Measurements from ENCODE around the gene GDPD5.

GDPD5 gene

DNA sequence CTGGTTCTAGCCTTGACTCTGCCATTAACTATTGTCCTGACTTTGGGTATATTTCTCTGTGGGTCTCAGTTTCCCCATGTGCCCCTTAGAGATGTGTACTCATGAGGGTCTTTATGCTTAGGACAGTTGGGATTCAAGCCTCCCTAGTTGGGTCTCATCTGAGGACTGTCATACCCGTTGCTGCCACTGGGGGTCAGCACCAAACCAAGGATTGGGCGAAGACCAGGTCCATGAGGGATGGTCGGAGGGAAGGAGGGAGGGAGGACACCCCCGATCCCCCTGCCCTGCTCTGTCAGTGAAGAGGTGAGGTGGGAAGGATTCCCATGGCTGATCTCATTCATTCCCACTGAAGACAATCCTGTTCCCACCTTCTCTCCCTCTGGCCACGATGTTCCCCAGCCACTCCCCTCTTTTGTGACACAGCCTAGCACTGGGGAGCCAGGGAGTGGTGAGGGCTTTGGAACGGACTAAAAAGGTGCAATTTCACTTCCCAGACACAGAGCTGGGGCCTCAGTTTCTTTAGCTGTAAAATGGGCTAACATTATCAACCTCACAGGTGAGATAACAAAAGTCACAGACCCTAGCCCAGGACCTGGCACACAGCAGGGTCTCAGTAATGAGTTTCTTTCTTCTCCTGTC, 80.3 kb downstream of the GDPD5 start:
- no peaks in the 10 kb centered on the region for H3K36me3 ChIP-seq (ENCODE audit: insufficient read depth, low read length)
- no peaks in the 10 kb centered on the region for H3K9me3 ChIP-seq (ENCODE audit: insufficient read depth, low read depth, low read length)
- 28% methylated on average over 6 of the region's 6 CpGs for WGBS
- H3K27me3 ChIP-seq (ENCODE audit: insufficient read depth, low read length) = no peaks in the 10 kb centered on the region
- no peak overlapping the region for H3K9ac ChIP-seq (ENCODE audit: low read depth, low read length)
- H3K4me1 ChIP-seq (ENCODE audit: insufficient read depth, low read length) = no peaks in the 10 kb centered on the region
- no peak overlapping the region for H3K27ac ChIP-seq (ENCODE audit: low read depth, low read length)
- H3K4me3 ChIP-seq (ENCODE audit: low read length) = no peak overlapping the region

DNA sequence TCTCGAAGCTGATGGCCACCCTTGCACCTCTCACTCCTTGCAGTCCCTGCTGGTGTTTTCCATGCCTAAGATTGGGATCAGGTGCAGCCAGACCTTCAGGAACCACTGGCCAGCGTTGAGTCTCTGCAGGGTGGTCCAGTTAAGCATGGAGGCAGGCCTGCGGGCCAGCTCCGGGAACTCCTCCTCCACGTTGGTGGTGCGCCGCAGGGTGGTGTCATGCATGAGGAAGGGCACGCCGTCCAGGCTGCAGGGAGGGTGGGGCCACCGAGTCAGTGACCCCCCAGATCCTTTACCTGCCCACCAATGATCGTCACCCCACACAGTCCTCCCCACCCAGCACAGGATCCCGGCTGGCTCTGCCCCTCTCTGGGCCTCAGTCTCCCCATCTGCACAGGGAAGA, 82.7 kb downstream of the GDPD5 start:
- 92% methylated on average over 12 of the region's 12 CpGs for WGBS
- no peaks in the 10 kb centered on the region for H3K27me3 ChIP-seq (ENCODE audit: insufficient read depth, low read length)
- H3K36me3 ChIP-seq (ENCODE audit: insufficient read depth, low read length) = no peaks in the 10 kb centered on the region

DNA sequence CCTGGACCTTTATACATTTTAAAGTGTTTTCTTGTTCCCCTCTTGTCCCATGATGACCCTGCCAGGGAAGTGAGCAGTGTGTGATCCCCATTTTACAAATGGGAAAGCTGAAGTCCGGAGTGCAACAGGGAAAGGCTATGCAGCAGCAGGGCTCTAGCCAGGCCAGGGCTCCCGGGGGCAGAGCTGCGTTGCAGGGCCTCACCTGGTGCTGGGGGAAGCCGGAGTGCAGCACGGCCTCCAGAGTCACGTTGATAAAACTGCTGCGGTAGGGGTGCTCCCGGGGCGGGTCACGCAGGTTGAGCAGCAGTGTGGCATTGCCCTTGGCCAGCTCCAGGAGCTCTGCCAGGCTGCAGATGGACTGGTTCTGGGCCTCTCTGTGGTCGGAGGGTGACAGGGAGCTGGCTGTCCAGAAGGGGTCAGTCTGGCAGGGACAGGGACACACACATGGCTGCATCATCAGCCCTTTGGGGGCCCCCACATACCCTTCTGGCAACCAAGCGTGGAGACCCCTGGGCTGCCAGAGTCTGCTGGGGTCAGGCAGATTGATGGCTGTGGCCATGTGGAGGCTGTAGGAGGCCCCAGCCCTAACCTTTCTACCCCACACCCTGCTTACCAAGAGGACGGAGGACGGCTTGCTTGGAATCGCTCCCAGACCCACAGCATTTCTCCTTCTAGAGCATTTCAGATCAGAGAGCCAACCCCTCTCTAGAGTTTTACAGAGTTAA, 83.4 kb downstream of the GDPD5 start:
- Histone ChIP-seq H3K4me3 (ENCODE audit: low read length) (no peak overlapping the region), H3K27ac (ENCODE audit: low read depth, low read length) (no peak overlapping the region), H3K9me3 (ENCODE audit: insufficient read depth, low read depth, low read length) (no peaks in the 10 kb centered on the region), H3K36me3 (ENCODE audit: insufficient read depth, low read length) (no peaks in the 10 kb centered on the region), H3K9ac (ENCODE audit: low read depth, low read length) (no peak overlapping the region), H3K4me1 (ENCODE audit: insufficient read depth, low read length) (peaks cover 5% of the 10 kb centered on the region; the same call in 1 of the 2 replicates), H3K27me3 (ENCODE audit: insufficient read depth, low read length) (no peaks in the 10 kb centered on the region)
- whole genome bisulfite sequencing = 90% methylated on average over 15 of the region's 15 CpGs

More for the DNA sequence above, 82.7 kb downstream of the GDPD5 start:
- no peak overlapping the region for H3K9ac ChIP-seq (ENCODE audit: low read depth, low read length)
- H3K27ac ChIP-seq (ENCODE audit: low read depth, low read length) = no peak overlapping the region
- no peak overlapping the region for H3K4me3 ChIP-seq (ENCODE audit: low read length)
- peaks cover 5% of the 10 kb centered on the region; the same call in 1 of the 2 replicates for H3K4me1 ChIP-seq (ENCODE audit: insufficient read depth, low read length)
- no peaks in the 10 kb centered on the region for H3K9me3 ChIP-seq (ENCODE audit: insufficient read depth, low read depth, low read length)

DNA sequence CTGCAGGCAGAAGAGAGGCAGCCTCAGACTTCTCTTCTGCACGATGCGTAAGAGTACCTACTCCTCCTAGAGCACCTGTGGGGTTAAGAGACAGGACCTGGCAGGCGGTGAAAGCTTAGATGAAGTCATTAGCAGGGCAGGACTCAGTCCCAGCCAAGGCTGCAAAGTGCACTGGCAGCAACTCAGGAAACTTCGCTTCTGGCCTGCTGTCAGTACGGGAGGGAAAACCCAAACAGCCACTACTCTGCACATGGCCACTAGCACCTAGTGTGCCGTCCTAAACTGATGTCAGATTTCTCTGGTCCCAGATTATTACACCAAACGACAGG, 84.0 kb downstream of the GDPD5 start:
- H3K27ac ChIP-seq (ENCODE audit: low read depth, low read length) = no peak overlapping the region
- H3K9ac ChIP-seq (ENCODE audit: low read depth, low read length) = no peak overlapping the region
- 89% methylated on average over 7 of the region's 7 CpGs for WGBS
- no peaks in the 10 kb centered on the region for H3K9me3 ChIP-seq (ENCODE audit: insufficient read depth, low read depth, low read length)
- H3K36me3 ChIP-seq (ENCODE audit: insufficient read depth, low read length) = no peaks in the 10 kb centered on the region
- H3K4me1 ChIP-seq (ENCODE audit: insufficient read depth, low read length) = peaks cover 5% of the 10 kb centered on the region; the same call in 1 of the 2 replicates
- H3K4me3 ChIP-seq (ENCODE audit: low read length) = no peak overlapping the region
- H3K27me3 ChIP-seq (ENCODE audit: insufficient read depth, low read length) = no peaks in the 10 kb centered on the region

DNA sequence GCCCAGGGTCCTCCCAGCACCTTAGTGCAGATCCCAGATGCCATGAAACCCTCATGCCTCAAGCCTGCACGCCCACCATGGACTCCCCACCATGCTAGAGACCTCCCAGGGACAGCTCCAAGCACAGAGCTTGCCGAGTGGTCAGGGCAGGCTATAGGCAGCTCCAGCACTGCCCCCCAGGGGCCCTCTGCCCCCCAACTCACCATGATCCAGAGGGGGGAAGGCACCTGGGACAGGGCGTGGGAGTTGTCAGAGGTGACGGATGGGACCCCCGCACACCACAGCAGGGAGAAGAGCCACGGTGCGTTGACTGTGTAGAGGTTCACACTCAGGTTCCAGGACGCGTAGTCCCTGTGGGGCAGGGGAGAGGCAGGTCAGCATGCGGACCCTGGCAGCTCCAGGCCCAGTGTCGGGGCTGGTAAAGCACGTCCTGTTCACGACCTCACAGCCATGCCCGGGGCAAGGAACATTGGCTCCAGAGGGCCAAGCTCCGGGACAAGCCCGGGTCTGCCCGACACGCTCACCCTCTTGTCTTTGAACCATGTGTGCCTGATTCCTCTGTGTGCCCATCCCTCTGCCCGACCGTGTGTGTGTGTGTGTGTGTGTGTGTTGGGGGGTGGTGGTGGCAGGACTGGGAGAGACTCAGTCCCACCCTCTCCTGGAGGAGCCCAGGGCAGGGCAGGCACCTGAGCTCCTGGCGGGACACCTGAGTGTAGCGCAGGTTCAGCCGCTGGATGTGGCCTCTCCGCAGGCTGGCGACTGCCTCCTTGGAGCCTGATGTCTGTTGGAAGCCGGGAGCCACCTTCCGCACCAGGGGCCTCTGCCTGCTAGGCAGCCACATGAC, 84.6 kb downstream of the GDPD5 start:
- Histone ChIP-seq H3K9ac (ENCODE audit: low read depth, low read length) (no peak overlapping the region), H3K4me1 (ENCODE audit: insufficient read depth, low read length) (peaks cover 5% of the 10 kb centered on the region; the same call in 1 of the 2 replicates), H3K36me3 (ENCODE audit: insufficient read depth, low read length) (no peaks in the 10 kb centered on the region), H3K27ac (ENCODE audit: low read depth, low read length) (no peak overlapping the region), H3K4me3 (ENCODE audit: low read length) (no peak overlapping the region), H3K9me3 (ENCODE audit: insufficient read depth, low read depth, low read length) (no peaks in the 10 kb centered on the region), H3K27me3 (ENCODE audit: insufficient read depth, low read length) (no peaks in the 10 kb centered on the region)
- 88% methylated on average over 27 of the region's 27 CpGs for WGBS

DNA sequence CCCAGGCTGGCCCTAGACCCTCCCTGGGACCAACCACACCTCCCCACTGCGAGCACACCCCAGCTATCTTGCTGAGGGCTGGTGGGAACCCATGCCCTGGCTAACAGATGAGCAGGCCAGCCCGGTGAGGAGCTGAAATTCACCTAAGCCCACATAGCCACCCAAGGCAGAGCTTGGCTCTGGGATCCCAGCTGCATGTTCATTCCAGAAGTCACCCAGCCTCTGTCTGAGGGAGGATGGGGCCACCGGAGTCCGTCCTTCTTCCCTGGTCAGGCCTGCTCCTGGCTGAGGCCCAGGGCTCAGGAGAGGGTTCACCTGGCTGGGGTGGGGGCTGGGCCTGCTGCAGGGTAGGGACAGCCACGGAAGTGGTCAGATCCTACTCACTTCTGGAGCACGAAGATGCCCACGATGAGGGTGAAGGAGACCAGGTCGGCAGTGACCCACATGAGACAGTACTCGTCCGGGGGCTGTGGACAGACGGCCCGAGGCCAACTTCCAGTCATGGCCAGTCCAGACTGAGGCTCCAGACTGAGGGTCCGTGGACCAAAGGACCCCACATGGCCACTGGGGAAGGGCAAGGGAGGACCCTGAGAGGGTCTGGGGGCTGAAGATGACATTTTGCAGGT, 86.1 kb downstream of the GDPD5 start:
- Histone ChIP-seq H3K36me3 (ENCODE audit: insufficient read depth, low read length) (no peaks in the 10 kb centered on the region), H3K27me3 (ENCODE audit: insufficient read depth, low read length) (no peaks in the 10 kb centered on the region), H3K4me1 (ENCODE audit: insufficient read depth, low read length) (peaks cover 5% of the 10 kb centered on the region; the same call in 1 of the 2 replicates), H3K9me3 (ENCODE audit: insufficient read depth, low read depth, low read length) (no peaks in the 10 kb centered on the region), H3K9ac (ENCODE audit: low read depth, low read length) (no peak overlapping the region), H3K27ac (ENCODE audit: low read depth, low read length) (no peak overlapping the region), H3K4me3 (ENCODE audit: low read length) (no peak overlapping the region)
- WGBS = 90% methylated on average over 13 of the region's 13 CpGs

DNA sequence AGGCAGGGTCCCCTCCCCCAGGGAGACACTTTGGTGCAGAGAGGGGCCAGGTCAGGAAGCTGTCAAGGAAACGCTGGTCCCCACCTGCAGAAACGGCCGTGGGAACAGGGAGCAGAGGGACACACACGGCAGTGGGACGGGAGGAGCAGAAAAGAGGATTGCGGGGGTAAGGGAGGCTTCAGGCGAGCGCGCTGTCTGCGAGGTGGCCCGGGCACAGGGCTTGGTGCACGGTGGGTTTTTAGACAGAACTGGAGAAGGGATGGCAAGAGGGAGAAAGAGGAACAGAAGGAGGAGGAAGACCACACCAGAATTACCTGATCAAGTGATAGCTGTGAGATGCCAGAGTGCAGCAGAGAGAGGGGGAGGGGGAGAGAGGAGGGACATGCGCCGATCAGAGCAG, 86.7 kb downstream of the GDPD5 start:
- H3K4me1 ChIP-seq (ENCODE audit: insufficient read depth, low read length) = peaks cover 5% of the 10 kb centered on the region; the same call in 1 of the 2 replicates
- H3K36me3 ChIP-seq (ENCODE audit: insufficient read depth, low read length) = no peaks in the 10 kb centered on the region
- H3K9ac ChIP-seq (ENCODE audit: low read depth, low read length) = no peak overlapping the region
- no peaks in the 10 kb centered on the region for H3K27me3 ChIP-seq (ENCODE audit: insufficient read depth, low read length)
- no peaks in the 10 kb centered on the region for H3K9me3 ChIP-seq (ENCODE audit: insufficient read depth, low read depth, low read length)
- H3K27ac ChIP-seq (ENCODE audit: low read depth, low read length) = no peak overlapping the region
- H3K4me3 ChIP-seq (ENCODE audit: low read length) = no peak overlapping the region
- WGBS = 80% methylated on average over 14 of the region's 14 CpGs

DNA sequence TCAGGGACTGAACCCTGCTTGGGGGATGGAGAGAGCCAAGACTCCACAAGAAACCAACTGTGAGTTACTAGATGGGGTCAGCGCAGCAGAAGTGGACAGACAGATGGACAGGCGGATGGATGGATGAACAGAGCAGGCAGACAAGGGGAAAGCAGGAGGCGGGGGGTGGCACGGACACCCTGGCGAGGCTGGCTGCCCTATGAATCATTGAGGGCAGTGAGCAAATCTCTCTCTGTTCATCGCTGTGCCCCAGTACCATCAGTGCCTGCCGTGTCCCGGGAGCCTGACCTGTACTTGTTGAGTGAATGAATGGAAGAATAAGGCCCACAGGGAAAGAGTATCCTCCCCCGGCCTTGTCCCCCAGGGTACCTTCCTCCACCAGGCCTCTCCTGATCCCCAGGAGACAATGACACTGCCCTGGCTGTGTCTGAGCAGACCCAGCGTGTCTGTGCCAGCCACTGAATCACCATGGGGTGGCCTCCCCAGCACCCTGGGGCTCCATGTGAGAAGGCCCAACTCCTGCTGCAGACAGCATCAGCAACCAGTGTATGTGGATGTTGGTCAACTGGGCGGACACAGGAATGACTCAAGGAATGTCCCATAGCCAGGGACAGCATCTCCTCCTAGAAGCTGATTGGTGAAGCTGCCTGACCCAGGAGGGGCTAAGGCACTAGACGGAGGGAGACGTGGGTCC, 87.6 kb downstream of the GDPD5 start:
- Histone ChIP-seq H3K9ac (ENCODE audit: low read depth, low read length) (no peak overlapping the region), H3K9me3 (ENCODE audit: insufficient read depth, low read depth, low read length) (no peaks in the 10 kb centered on the region), H3K36me3 (ENCODE audit: insufficient read depth, low read length) (no peaks in the 10 kb centered on the region), H3K4me1 (ENCODE audit: insufficient read depth, low read length) (peaks cover 8% of the 10 kb centered on the region; the same call in 1 of the 2 replicates), H3K27ac (ENCODE audit: low read depth, low read length) (no peak overlapping the region), H3K27me3 (ENCODE audit: insufficient read depth, low read length) (peaks cover 8% of the 10 kb centered on the region), H3K4me3 (ENCODE audit: low read length) (no peak overlapping the region)
- 94% methylated on average over 13 of the region's 13 CpGs for WGBS

DNA sequence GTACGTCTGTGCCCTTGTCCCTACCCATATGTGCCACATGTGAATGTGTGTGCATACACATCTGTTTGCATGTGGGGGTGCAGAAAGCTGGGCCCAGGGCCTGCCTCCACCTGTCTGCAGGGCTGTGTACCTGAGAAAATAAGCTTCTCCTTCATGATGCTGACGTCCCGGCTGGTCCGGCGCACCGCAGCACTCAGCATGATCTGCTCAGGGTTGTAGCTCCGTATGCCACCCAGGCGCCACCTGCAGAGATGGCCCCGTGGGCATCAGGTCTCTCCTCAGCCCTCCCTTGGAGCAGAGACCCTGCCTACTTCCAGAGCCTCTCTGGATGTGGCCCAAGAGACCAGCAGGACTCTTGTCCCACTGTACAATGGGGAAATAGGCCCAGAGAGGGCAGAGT, 88.9 kb downstream of the GDPD5 start:
- H3K27ac ChIP-seq (ENCODE audit: low read depth, low read length) = no peak overlapping the region
- 96% methylated on average over 9 of the region's 9 CpGs for WGBS
- H3K9me3 ChIP-seq (ENCODE audit: insufficient read depth, low read depth, low read length) = no peaks in the 10 kb centered on the region
- no peak overlapping the region for H3K4me3 ChIP-seq (ENCODE audit: low read length)
- no peak overlapping the region for H3K9ac ChIP-seq (ENCODE audit: low read depth, low read length)
- peaks cover 21% of the 10 kb centered on the region for H3K27me3 ChIP-seq (ENCODE audit: insufficient read depth, low read length)
- H3K36me3 ChIP-seq (ENCODE audit: insufficient read depth, low read length) = no peaks in the 10 kb centered on the region
- peaks cover 15% of the 10 kb centered on the region; the same call in 1 of the 2 replicates for H3K4me1 ChIP-seq (ENCODE audit: insufficient read depth, low read length)

DNA sequence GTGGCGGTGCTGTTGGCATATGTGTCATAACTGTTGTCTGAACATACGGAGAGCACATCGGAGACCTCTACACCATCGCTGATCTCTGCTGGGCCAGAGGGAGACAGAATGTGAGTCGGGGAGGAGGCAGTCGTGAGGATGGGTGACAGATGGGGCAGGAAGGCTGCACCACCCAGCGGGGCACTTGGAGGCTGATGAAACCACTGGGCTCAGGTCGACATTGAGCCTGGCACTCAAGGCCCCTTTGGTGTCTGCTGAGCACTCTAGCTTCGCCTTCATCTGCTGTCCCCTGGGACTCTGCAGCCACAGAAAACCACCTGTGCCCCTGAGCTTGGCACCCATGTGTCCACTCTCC, 90.2 kb downstream of the GDPD5 start:
- no peaks in the 10 kb centered on the region for H3K36me3 ChIP-seq (ENCODE audit: insufficient read depth, low read length)
- peaks cover 15% of the 10 kb centered on the region; the same call in 1 of the 2 replicates for H3K4me1 ChIP-seq (ENCODE audit: insufficient read depth, low read length)
- H3K9ac ChIP-seq (ENCODE audit: low read depth, low read length) = no peak overlapping the region
- no peaks in the 10 kb centered on the region for H3K9me3 ChIP-seq (ENCODE audit: insufficient read depth, low read depth, low read length)
- no peak overlapping the region for H3K4me3 ChIP-seq (ENCODE audit: low read length)
- 94% methylated on average over 9 of the region's 9 CpGs for WGBS
- H3K27ac ChIP-seq (ENCODE audit: low read depth, low read length) = no peak overlapping the region
- H3K27me3 ChIP-seq (ENCODE audit: insufficient read depth, low read length) = peaks cover 34% of the 10 kb centered on the region
